Measurements from ENCODE around the gene EXTL1. TPM values are rescaled to one million over a fixed set of nuclear protein-coding genes. Genes with fewer than 3 reads are reported as not detected.

Gene EXTL1
- total and polyA plus RNA-seq, 2 of the 4 experiments (the other 2 are of a cell fraction): 0.90 to 5.2 TPM

DNA sequence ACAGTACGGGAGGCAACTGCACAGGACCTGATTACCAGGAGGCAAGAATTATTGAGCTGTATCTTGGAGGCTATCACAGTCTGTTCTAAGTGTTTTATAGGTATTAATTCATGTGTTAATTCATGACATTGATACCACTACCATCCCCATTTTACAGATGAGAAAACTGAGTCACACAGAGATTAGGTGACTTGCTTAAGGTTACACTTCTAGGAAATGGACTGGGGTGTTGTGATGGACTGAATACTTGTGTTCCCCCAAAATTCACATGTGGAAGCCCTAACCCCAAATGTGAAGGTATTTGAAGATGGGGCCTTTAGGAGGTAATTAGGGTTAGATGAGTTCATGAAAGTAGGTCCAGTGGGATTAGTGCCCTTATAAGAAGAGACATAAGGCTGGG lies 55.9 kb downstream of the EXTL1 start:
- no peak overlapping the region for H2AK9ac ChIP-seq (replicated peaks; ENCODE audit: low read depth, low read length, poor library complexity)
- no peak overlapping the region for H3K4me2 ChIP-seq (ENCODE audit: low read depth, low read length)
- H3K23ac ChIP-seq (ENCODE audit: low read depth, low read length): no peak overlapping the region
- no peak overlapping the region for H3K4ac ChIP-seq (ENCODE audit: low read depth, low read length)
- no peak overlapping the region for H2BK120ac ChIP-seq (ENCODE audit: low read depth, low read length)
- no peaks in the 10 kb centered on the region for H3K9me1 ChIP-seq (ENCODE audit: insufficient read depth, low read length)
- H4K5ac ChIP-seq (ENCODE audit: low read depth, low read length): no peak overlapping the region
- no peak overlapping the region for H2AFZ ChIP-seq (replicated peaks; ENCODE audit: low read length, poor library complexity)
- H3K27me3 ChIP-seq (ENCODE audit: control insufficient read depth, insufficient read depth, low read length): peaks cover 43% of the 10 kb centered on the region
- H3K56ac ChIP-seq (ENCODE audit: extremely low read depth, insufficient read depth, low read length): no peak overlapping the region
- H3K18ac ChIP-seq (ENCODE audit: low read depth, low read length): no peak overlapping the region
- peaks cover 2% of the 10 kb centered on the region; the same call in 1 of the 2 replicates for H3K9me3 ChIP-seq (ENCODE audit: control insufficient read depth, insufficient read depth, low read length)
- DNase-seq: no peak
- TF ChIP-seq RAD21 (IDR thresholded peaks at IDR 0.05; ENCODE audit: low read length) (no peak), RCOR1 (IDR thresholded peaks at IDR 0.05; ENCODE audit: insufficient replicate concordance, low read length) (no peak), NFE2L2 (IDR thresholded peaks at IDR 0.05; ENCODE audit: low read depth, low read length) (no peak), BHLHE40 (IDR thresholded peaks at IDR 0.05; ENCODE audit: low read depth, low read length) (no peak), SMC3 (IDR thresholded peaks at IDR 0.05; ENCODE audit: low read depth, low read length) (no peak)
- ChIA-PET CTCF (no interaction called here), POLR2A (ENCODE audit: unreplicated experiment) (no interaction called here)
- in situ Hi-C loops (cut with MboI; ENCODE audit: low sequenced_read_pairs): no loop called here
- dilution Hi-C loops (cut with HindIII; ENCODE audit: low sequenced_read_pairs, unreplicated experiment): no loop called here
- intact Hi-C loops (cut with micrococcal nuclease): no loop called here
- H2BK5ac ChIP-seq (ENCODE audit: low read depth, low read length, poor library complexity, severe bottlenecking): no peak overlapping the region
- H2BK15ac ChIP-seq (ENCODE audit: low read depth, low read length): no peak overlapping the region
- H3K4me1 ChIP-seq (ENCODE audit: control insufficient read depth, insufficient read depth, low read length): no peaks in the 10 kb centered on the region
- no CpG with 5 or more reads among the region's 1 CpG for WGBS, 2 experiments (ENCODE audit: extremely low coverage in 2 of 2, insufficient read length in 1 of 2)
- no peak overlapping the region for H4K91ac ChIP-seq (ENCODE audit: insufficient read depth, low read depth, low read length)
- no peaks in the 10 kb centered on the region for H3K79me1 ChIP-seq (ENCODE audit: low read depth in 1 of 2, low read length in 2 of 2)
- H3K14ac ChIP-seq (replicated peaks; ENCODE audit: low read depth, low read length): no peak overlapping the region
- no peaks in the 10 kb centered on the region for H3K36me3 ChIP-seq (ENCODE audit: control insufficient read depth, insufficient read depth, low read length)
- no peak overlapping the region for H3K27ac ChIP-seq (ENCODE audit: insufficient read depth, low read length)
- BruUV-seq (replicated peaks): no TSS peak
- H3K4me3 ChIP-seq (ENCODE audit: insufficient read depth, low read depth, low read length): no peak overlapping the region
- H3K9ac ChIP-seq (ENCODE audit: low read depth, low read length): no peak overlapping the region
- H2BK20ac ChIP-seq (ENCODE audit: low read depth, low read length): no peak overlapping the region
- ATAC-seq (ENCODE audit: low read depth): no peak
- H4K20me1 ChIP-seq (ENCODE audit: insufficient read depth, low read length): no peaks in the 10 kb centered on the region
- no peak overlapping the region for H4K8ac ChIP-seq (ENCODE audit: low read depth in 2 of 2, low read length in 2 of 2)
- no peak overlapping the region for H2AK5ac ChIP-seq (ENCODE audit: low read depth, low read length)

Measured in IMR-90 (cell line).